Pancreas (tissue), 10 donors: ENCODE measurements around the gene DPYSL4. TPM values are rescaled to one million over a fixed set of nuclear protein-coding genes. Genes with fewer than 3 reads are reported as not detected.
A peak's percentile ranks its signal among the peaks of the same experiment; 100 is the strongest.

Source experiments
- ATAC-seq, 4 donors: fragments of 200-7000 bp; cut with Tn5 transposase; one replicate each; pipeline versions ENCODE4 v1.8.0 to v1.9.1; 2020; ENCODE audit warnings: mild to moderate bottlenecking in 4 of 4, moderate library complexity in 4 of 4
- DNase-seq, 6 donors: peaks; one replicate each; pipeline ENCODE4 v3.0.0-alpha.2; 2020
- FAIRE-seq: peaks from 2 replicates; lab custom pipeline; 2012; peaks lifted over from hg19 to GRCh38; lab: Jason Lieb, UNC
- H3K27ac ChIP-seq, 4 donors: fragments of 200-600 bp; sonication (generic); 1 replicate in 3 of 4; 2 replicates in 1 of 4; pipeline versions ENCODE4 v1.5.0 to v1.8.0; 2020
- H3K27me3 ChIP-seq, 4 donors: fragments of 200-600 bp; one replicate each; pipeline ENCODE4 v1.8.0; 2021
- H3K36me3 ChIP-seq, 3 donors: fragments of 200-600 bp; sonication (generic) in 1 of 3; one replicate each; pipeline versions ENCODE4 v1.5.0 to v1.8.0; 2020 to 2021
- H3K4me1 ChIP-seq, 3 donors: fragments of 200-600 bp; one replicate each; pipeline ENCODE4 v1.8.0; 2021
- H3K4me3 ChIP-seq, 4 donors: fragments of 200-600 bp; sonication (generic) in 2 of 4; one replicate each; pipeline versions ENCODE4 v1.5.0 to v1.8.0; 2020 to 2021
- H3K9me3 ChIP-seq, 4 donors: fragments of 200-600 bp; one replicate each; pipeline ENCODE4 v1.8.0; 2021
- CTCF ChIP-seq, 4 donors: fragments of 200-600 bp; sonication (generic) in 3 of 4; IDR thresholded peaks; one replicate each; pipeline versions ENCODE4 v1.5.0 to v1.8.0; 2021; ENCODE audit warnings: antibody characterized with exemption in 4 of 4
- WGBS, 2 donors: extraction: QIAGEN DNeasy Blood & Tissue Kit; methylation state at CpG; one replicate each; pipeline ENCODE4 v1.1.7; 2013; 5-methylcytosine and 5-hydroxymethylcytosine counted together
- intact Hi-C, 3 donors: fragments of 100-400 bp; cut with DNase I; formaldehyde crosslinking; loops; one replicate each; pipeline versions ENCODE4 v1.11.1 to v1.14.2; 2022
- polyA plus RNA-seq, 2 donors: library from polyadenylated mRNA; stranded (reverse); fragments of 200-250 nt; gene quantifications; one replicate each; pipeline ENCODE4 v1.2.3, GENCODE V29; 2013
- total RNA-seq, 6 donors: library from RNA; stranded (reverse); fragmentation: NEBNext Ultra II Directional in 4 of 6; extraction: Animal tissue kit (Norgen Biotek cat#: 25700) in 4 of 6; gene quantifications; one replicate each; pipeline versions ENCODE4 v1.2.1 to v1.2.4, GENCODE V29; 2021 to 2023
- donor health status: healthy with polysubstance abuse.
- donor health status: DM: no; HTN: no; CAD: no; lungs with moderate emphysema.
- donor health status: DM: no; HTN: no; CAD: no.
- donor health status: control.
- donor health status: control.
- donor health status: Bipolar disorder and iron deficiency.
- donor health status: DM: yes; HTN: yes; CAD: no.
- donor health status: DM: no; HTN: no; CAD: no.
- donor health status: DM: no; HTN: no; CAD: no.
- donor health status: DM: yes; HTN: yes; CAD: no.

DPYSL4 gene
- total and polyA plus RNA-seq, 8 donors, result 0.46 to 2.8 (median 1.2) TPM

GRCh38 chr10:132175408-132175807 lies 11.3 kb upstream of the DPYSL4 start:
- Histone ChIP-seq H3K9me3 (no peaks in the 10 kb centered on the region), H3K36me3 (no peaks in the 10 kb centered on the region), H3K4me1 (no peaks in the 10 kb centered on the region), H3K4me3 (no peak overlapping the region), H3K27me3 (no peaks in the 10 kb centered on the region), H3K27ac (no peak overlapping the region)
- WGBS, 2 donors, result 34 to 39% methylated on average over 6 of the region's 6 CpGs
- TF ChIP-seq CTCF (IDR thresholded peaks at IDR 0.05), result no peak
- intact Hi-C loops, result no loop called here
- ATAC-seq (no peak), DNase-seq (peak in 1 of 6 donors; percentile 8), FAIRE-seq (no peak)

- Histone ChIP-seq H3K36me3 (no peaks in the 10 kb centered on the region), H3K9me3 (no peaks in the 10 kb centered on the region), H3K27ac (no peak overlapping the region), H3K27me3 (no peaks in the 10 kb centered on the region), H3K4me1 (no peaks in the 10 kb centered on the region), H3K4me3 (no peak overlapping the region)
- FAIRE-seq (no peak), ATAC-seq (peak in 1 of 4 donors; percentile 35), DNase-seq (peak in 1 of 6 donors; percentile 54)
- WGBS, 2 donors, result 8 to 12% methylated on average over 16 of the region's 16 CpGs
- intact Hi-C loops, result no loop called here
- no peak for TF ChIP-seq CTCF (IDR thresholded peaks at IDR 0.05)
These were observed 10.7 kb upstream of the DPYSL4 start for GRCh38 chr10:132175907-132176581.

- no peaks in the 10 kb centered on the region for H3K36me3 ChIP-seq
- no peak for FAIRE-seq
- H3K27ac ChIP-seq, result no peak overlapping the region
- H3K4me1 ChIP-seq, result no peaks in the 10 kb centered on the region
- H3K9me3 ChIP-seq, result no peaks in the 10 kb centered on the region
- DNase-seq, result peak in 1 of 6 donors; percentile 28
- no peak for TF ChIP-seq CTCF (IDR thresholded peaks at IDR 0.05)
- no peak for ATAC-seq
- intact Hi-C loops, result no loop called here
- H3K27me3 ChIP-seq, result peaks cover 0 to 1% (median 0%) of the 10 kb centered on the region in 4 donors
- WGBS, 2 donors, result 52 to 62% methylated on average over 19 of the region's 19 CpGs
- H3K4me3 ChIP-seq, result no peak overlapping the region
These were observed 9.9 kb upstream of the DPYSL4 start for GRCh38 chr10:132176623-132177500.

- peak in 1 of 6 donors; percentile 32 for DNase-seq
- H3K27me3 ChIP-seq, result peaks cover 0 to 3% (median 0%) of the 10 kb centered on the region in 4 donors
These were observed 8.7 kb upstream of the DPYSL4 start for GRCh38 chr10:132178046-132178445.

More at GRCh38 chr10:132178046-132178445, 8.7 kb upstream of the DPYSL4 start:
- FAIRE-seq, result no peak
- intact Hi-C loops, result no loop called here
- Histone ChIP-seq H3K36me3 (no peaks in the 10 kb centered on the region), H3K9me3 (no peaks in the 10 kb centered on the region), H3K4me3 (no peak overlapping the region), H3K27ac (no peak overlapping the region), H3K4me1 (no peaks in the 10 kb centered on the region)
- no peak for ATAC-seq
- 52 to 62% methylated on average over 6 of the region's 6 CpGs for WGBS, 2 donors
- TF ChIP-seq CTCF (IDR thresholded peaks at IDR 0.05), result no peak
